HG03108 (cell line): ENCODE data around the gene CDX1.
A peak's percentile ranks its signal among the peaks of the same experiment; 100 is the strongest.

Experiments used
- ATAC-seq: cut with Tn5 transposase; IDR thresholded peaks from one replicate; pipeline ENCODE4 v1.9.1; 2021; ENCODE audit warnings: moderate library complexity; ENCODE audit not compliant: unreplicated experiment

The CDX1 gene

DNA sequence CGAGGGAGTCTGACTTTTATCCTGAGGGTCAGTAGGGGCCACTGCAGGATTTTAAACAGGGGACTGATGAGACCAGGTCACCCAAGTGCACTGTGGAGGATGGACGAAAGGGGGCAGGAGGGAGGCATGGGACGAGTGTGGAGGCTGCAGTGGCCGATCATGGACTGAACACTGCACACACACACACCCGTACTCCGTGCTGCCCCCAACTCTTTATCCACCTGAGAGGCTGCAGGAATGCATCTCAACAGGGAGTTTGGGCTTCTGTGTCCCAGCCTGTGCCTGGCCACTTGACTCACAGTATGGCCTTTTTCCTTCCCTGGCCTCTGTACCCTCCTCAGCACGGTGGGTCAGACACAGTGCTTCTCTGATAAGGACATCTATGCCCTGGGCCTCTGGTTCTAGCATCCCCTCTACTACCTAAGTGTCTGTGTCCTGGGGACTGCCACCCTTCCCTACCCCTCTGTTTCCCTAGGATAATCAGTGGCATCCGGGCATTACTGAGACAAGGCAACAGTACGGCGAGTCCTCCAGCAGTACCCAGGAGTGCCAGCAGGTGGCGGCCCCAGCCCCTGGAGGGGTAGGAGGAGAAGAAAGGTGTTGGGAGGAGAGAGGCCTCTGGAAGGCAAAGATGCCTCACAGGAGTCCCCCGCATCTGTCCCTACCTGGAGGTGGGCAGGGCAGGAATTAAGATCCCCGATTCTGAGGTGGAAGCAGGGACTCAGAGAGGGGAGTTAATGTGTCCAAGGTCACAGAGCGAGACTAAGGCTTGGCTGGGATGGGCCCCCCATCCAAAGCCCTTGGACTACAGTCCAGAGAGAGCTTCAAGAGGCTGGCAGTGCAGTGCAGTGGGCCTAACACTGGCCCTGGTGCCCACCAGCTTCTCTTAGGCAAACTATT, 5.1 kb upstream of the CDX1 start:
- peak; percentile 45 for ATAC-seq

DNA sequence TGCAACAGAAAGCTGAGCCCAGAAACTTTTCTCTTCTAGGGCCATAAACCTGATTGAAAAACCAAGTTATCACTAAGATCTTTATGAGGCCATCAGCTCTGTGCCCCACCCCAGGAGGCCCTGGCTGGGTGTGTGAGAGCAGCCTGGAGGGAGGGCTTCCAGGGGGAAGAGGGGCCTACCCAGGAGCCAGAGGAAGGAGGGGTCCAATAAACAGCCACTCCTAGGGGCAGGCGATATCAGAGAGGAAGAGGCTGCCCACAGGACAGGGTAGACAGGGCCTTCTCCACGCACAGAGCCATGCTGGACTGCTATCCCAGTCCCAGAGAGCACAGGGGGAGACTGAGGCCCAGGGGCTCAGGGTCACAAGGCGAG, 4.5 kb upstream of the CDX1 start:
- ATAC-seq: no peak

DNA sequence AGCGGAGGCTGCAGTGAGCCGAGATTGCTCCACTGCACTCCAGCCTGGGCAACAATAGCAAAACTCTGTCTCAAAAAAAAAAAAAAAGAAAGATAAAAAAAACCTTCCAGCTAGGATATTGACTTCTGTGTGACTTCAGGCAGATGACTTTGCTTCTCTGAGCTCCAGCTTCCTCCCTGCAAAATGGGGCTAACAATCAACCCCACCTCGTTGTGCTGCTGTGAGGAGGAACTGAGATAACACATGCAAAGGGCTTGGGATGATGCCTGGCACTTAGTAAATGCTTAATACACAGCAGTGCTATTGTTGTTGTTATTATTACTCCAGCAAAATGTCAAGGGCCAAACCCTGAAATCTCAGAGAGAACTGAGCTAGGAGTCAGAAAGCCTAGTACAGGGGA, 3.5 kb upstream of the CDX1 start:
- no peak for ATAC-seq

DNA sequence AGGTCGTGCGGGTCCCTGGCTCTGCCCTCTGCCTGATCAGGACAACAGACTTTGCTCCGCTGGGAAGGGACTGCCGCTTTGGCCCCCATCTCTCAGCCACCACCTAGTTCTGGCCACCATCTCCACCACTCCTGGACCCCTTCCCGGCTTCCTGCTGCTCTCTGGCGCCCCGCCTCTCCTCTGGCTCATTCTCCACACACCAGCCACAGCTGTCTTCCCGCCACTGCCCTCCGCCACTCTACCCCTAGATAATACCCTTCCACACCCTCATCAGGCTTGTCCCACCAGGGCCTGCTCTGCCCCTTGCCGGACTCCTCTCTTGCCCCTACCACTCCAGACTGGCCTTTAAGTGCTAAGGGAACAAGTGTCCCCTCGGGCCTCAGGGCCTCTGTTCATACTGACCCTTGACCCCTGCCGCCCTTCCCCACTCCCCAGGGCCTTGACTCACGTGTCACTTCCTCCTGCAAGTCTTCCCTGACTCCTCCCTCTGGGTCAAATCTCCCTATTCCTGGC, 3.0 kb upstream of the CDX1 start:
- ATAC-seq: no peak

DNA sequence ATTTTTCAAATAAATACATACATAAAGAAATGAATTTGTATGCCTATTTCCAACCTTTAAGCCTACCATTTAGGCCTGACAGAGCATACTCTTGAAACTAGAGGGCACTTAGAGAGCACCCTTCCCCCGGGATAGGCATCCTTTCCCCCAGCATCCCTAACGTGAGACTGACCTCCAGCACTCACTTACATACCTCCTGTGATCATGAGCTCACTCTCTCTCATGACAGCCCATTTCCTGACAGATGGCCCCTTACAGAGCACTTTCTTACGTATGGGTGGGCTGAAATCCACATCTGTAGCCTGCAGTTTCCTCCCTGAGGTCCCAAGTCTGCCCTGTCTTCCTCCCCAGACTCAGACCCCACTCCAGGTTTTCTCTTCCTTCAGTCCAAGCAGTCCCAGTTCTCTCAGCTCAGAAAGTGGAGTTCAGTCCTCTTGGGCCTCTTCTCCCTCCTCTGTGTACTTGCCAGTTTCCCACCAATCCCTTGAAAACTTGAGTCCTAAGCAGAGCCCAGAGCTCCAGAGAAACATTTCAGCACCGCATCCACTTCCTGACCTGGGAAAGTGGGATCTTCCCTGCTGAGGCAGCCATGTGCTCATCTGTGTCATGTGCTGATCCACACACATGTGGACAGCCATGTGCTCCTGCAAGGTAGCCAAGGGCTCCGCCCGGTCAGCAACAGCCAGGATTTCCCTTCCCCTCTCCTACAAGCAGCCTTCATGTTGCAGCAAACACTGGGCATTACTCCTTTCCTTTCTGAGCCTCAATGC, 2.2 kb upstream of the CDX1 start:
- no peak for ATAC-seq

DNA sequence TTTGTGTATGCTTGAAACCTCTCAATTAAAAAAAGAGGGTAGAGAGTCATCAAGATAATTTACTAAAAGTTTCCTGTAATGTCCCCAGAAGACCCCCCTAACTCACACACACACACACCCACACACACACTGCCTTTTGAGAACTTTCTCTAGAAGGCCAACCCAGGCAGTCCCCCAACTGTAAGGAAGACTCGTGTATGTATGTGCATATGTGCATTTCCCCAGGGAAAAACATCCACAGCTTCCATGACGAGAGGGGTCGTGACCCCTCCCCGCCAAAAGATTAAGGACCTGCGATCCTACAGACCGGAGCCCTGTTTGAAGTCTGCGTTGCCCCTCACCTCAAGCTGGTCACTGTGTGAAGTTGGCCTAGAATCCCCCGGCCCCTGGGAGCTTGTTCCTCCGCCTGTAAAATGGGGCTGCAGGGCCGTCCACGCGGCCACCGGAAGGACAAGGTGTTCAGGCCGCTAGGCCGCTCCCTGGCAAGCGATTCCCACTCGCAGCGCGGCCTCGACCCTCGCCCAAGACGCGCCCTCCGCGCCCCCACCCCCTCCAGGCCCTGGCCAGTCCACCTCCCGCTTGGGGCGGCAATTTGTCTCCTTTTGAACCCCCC, 435 bp upstream of the CDX1 start:
- ATAC-seq: no peak

DNA sequence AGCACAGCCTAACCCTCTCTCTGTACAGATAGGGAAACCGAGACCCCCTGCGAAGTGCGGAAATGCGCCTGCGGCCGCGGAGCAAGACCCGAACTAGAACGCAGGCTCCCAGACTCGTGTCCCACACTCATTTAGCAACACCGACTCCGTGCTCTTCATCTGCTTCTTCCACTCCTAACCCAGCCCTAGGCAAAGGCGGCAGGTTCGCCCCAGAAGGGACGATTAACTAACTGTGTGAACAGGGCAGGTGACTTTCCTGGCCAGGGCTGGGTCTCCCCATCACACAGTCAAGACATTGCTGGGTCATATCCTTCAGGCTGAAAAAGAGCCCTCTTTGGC, 903 bp downstream of the CDX1 start:
- ATAC-seq: no peak

DNA sequence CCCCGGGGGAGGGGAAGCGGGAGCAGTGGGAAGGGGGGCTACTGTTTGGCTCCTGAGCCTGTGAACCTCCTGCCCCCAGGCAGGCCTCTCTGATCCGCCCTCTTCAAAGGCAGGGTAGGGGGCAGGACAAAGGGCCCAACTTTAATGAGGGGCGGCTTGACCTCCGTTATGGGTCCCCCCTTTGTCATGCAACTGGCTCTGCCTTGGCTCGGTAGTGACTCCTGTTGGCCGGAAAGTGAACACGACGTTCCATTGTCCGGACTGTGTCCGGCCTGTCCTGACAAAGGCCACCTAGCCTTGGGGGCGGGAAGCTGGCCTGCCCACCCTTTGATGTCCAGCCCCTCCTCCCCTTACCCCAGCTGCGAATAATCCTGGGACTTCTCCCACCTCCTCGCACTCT, 1.3 kb downstream of the CDX1 start:
- ATAC-seq: no peak

DNA sequence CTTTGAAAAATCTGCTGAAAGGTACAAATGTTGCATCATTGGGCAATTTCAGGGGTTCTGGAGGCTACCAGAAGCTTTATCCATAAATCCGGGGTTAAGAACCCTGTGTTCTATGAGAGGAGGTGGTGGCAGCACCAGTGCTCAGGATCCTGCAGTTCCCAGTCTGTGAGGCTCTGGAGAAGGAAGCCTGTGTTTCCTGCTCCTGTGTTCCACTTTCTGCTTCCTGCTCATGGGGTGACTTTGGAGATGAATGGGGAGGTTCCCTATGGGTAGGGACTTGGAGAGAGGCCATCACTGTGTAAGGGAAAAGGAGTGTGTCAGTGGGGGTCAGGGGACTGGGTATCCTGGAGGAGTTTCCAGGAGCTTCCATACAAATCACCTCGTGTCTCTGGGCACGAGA, 2.3 kb downstream of the CDX1 start:
- ATAC-seq: no peak

DNA sequence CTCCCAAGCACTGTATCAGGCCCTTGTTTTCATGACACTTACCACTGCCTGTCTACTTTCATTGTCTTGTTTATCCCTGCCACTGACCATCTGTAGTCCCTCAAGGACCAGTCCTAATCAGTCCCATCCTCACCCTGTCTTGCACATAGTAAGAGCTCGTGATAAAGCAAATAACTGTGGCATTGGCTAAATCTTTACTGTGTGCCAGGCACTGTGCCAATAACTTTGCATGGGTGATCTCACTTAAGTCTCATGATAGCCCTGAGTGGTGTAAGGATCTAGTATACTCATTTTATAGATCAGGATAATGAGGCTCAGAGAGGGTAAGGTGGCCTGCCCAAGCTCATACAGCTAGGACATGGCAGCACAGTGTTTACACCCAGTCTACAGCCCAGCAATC, 5.6 kb downstream of the CDX1 start:
- ATAC-seq: no peak

DNA sequence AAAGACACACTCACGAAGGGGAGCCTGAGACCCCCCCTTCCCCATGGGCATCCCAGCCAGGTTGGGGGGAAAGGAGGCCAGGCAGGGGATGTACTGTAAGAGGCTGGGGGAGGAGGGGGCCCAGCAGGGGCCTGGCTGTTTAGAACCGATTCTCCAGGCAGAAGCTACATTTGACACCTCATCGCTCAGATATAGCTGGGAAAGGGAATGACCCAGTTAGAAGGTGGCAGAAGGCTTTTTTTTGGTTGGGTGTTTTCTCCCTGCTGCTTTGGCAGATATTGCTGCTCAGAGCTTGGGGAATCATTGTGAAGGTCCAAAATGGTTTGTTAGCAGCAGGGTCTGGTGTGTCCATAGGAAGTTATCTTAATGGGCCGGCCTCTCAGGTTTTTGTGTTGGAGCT, 6.0 kb downstream of the CDX1 start:
- ATAC-seq: no peak

DNA sequence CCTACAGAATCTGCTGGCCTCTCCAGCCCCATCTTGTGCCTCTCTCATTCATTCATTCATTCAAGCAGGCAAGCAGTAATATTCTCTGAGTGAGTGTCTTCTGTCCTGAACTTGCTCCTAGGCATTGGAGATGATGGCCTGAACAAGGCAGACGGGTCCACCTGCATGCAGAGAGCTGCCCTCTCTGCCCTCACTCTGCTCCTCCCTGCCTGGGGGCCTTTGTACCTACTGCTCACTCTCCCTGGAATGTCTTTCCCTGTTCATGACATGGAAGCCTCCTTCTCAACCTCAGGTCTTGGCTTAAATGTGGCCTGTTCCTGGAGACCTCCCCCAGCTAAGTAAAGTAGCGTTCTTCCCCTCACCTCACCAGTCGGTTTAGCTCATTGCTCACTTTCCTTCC, 6.6 kb downstream of the CDX1 start:
- no peak for ATAC-seq

DNA sequence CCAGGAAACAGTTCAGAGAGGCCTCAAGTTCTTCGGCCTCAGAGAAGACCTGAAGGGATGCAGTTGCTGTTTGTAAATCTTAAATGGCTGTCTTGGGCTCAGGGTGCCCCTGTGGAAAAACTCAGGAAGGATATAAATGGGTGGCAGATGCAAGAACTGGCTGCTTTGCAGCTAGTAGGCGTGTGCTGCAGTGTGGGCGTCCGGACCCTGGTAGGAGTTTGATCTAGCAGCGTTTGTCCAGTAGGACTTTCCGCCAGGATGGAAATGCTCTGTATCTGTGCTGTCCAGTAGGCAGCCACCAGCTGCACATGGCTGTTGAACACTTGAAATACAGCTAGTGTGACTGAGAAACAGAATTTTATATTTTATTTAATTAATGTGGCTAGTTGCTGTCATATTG, 7.7 kb downstream of the CDX1 start:
- ATAC-seq: no peak

DNA sequence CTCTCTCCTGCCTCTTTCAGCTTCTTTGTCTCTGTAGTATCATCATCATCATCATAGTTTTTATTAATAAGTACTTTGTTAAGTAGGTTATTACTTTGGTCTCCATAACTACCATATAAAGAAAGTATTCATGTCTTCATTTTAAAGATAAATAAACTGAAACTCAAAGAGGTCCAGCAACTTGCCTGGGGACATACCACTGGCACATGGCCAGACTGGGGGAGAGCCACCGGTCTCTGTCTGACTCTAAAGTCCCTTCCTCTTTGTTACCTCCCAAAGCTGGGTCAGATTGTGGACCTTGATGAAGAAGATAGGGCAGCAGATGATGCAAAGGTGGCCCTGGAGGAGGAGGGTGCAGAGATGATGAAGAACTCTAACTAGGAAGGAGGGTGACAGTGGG, 8.5 kb downstream of the CDX1 start:
- ATAC-seq: no peak

DNA sequence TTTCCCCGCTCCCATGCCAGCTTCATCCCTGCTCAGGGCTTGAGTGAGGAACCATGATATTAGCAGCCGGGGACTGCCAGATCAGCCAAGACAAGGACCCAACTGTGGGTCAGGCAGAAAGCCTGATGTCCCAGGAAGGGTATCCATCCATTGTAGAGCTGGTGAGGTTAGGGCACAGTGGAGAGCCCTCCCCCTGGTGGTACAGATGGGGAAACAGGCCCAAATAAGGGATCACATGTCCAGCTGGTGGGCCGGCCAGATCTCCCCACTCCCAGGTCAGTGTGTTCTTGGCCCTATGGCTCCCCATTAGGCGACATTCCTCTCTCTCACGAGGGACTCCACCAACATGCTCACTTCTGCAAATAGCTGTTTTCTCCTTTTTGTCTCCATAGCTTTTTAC, 9.0 kb downstream of the CDX1 start:
- no peak for ATAC-seq

DNA sequence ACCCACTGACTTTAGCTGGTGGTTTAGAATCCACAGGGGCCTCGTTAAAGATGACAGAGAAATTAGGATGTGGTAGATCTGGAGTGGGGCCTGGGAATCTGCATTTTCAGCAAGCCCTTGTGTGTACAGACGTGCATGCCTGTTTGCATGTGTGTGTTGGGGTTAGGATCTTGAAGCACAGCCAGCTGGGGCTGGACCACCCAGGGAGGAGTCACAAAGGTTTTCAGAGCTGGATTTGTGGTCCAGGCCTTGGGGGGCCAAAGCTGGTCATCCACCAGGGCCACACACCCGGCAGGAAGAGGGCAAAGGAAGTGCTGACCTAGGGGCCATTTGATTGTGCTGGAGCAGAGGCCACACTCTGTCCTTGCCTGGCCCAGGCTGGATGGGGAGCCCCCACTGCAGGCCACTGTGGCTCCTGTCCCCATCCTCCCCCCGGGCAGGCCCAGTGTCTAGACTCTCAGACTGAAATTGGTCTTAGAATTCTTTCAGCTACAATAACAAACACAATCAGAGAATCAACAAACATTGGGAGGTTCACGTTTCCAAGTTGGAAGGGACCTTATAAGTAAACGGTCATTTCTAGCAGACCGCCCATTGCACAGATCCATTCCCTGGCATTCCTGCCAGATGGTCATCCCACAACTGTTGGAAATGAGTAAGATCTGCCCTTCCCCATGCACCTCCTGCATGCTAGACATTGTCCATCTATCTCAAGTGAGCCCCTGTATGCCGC, 10.3 kb downstream of the CDX1 start:
- no peak for ATAC-seq

DNA sequence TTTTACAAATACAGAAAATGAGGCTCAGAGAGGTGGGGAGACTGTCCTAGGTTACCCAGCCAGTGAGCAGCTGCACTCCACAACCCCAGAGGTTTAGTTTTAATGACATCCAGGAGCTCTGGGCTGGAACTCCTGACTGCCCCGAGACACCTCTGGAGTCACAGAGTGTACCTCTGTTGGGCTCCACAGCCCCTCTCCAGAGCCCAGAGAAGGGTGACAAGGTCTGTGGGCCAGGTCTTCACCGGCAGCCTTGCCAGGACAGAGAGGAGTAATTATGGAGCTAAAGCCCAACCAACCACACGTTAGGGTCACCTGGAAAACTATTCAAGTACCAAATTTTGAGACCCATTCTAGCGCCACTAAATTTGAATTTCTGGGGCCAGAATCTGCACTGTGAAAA, 11.1 kb downstream of the CDX1 start:
- ATAC-seq: no peak

DNA sequence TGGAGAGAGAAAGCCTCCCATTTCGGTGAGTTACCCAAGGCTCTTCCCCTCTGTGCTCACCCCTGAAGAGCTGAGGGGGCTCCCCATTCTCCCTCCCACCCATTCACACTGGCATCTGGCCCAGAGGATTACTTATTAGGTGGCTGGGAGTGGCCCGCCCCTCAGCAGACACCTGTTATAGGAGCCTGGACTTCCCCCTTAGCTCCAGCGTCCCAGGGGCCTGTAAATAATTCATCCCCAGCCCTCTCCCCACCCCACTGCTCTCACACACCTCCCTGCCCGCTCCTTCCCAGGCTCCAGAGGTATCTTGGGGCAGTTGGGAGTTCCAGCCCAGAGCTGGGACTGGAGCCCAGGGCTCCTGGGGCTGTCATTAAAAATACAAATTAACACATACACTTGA, 11.7 kb downstream of the CDX1 start:
- no peak for ATAC-seq

DNA sequence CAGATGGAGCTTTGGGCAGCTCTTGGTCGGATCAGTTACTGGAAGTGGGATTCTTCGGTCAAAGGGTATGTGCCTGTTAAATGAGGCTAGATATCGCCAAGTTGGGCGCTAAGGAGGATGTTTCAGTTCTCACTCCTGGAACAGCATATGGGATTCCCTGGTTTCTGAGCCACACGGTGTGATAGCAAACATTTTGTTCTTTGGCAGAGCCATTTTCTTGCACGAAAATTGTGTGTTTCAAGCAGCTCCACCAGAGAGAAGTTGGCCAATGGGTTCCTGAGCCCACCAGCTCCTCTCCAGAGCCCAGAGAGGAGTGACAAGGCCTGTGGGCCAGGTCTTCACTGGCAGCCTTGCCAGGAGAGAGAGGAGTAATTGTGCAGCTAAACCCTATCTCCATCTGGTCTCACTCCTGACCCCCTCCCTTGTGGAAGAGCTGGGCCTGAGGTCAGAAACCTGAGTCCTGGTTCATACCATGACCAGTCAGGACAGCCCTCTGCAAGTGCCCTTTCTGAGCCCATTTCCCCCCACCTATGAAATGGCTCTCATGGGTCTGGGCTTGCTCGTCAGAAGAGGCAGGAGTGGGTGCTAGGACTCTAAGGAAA, 12.5 kb downstream of the CDX1 start:
- ATAC-seq: no peak

DNA sequence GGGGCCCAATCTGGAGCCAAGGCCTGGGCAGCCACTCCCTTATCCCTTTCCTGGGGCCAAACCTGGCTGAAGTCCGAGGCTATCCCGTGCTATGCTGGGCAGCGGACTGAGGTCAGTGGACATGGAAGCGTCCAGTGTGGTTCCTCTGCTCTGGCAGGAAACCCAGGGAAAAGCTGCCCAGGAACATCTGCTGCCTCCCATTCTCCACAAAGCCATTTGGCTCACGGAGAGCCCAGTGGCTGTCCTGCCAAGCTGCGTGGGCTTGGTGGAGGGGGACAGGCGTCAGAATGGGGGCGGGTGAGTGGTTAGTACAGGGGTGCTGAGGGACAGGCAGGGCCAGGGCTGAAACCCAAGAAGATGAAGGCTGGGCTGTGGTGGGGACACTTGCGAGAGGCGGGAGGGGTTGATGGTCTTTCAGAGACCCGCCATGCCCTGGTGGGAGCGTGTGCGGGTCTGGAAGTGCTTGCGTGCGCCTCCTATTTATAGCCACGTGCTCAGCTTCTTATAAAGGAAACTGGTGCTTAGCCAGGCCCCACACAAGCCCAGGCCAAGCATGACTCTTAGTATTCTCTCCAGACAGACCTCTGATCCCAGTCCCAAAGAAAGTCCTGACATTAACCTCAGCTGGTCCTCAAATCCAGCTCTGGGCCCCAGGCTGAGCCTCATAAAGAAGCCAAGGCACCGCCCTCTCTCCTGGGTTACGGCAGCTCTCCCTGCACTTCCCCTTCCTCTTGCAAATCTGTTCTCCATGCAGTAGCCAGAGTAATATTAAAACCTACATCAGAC, 13.9 kb downstream of the CDX1 start:
- ATAC-seq: no peak
